Activated CD8-positive, alpha-beta memory T cell treated with anti-CD3 and anti-CD28 coated beads for 48 hours (primary cell): Measurements from ENCODE around the gene WIPI1.

Source experiments
- DNase-seq, 3 experiments: peaks; one replicate each; pipeline ENCODE4 v3.0.0-alpha.2; 2020; ENCODE audit warnings: low read depth in 2 of 3, low spot score in 2 of 3

WIPI1 gene

GRCh38 chr17:68440526-68440925 is 16.8 kb downstream of the WIPI1 start:
- DNase-seq, result no peak

- DNase-seq, result no peak
Observed at GRCh38 chr17:68439656-68440290, 17.5 kb downstream of the WIPI1 start.

- no peak for DNase-seq
Observed at GRCh38 chr17:68437979-68438822, 19.1 kb downstream of the WIPI1 start.

- DNase-seq, result peak; percentile 35 to 60 (median 55)
Observed at GRCh38 chr17:68435876-68436842, 21.1 kb downstream of the WIPI1 start.

- DNase-seq, result no peak
Observed at GRCh38 chr17:68435361-68435760, 21.9 kb downstream of the WIPI1 start.

GRCh38 chr17:68433911-68434508 is 23.3 kb downstream of the WIPI1 start:
- no peak for DNase-seq

- DNase-seq, result no peak
Observed at GRCh38 chr17:68433211-68433610, 24.1 kb downstream of the WIPI1 start.

GRCh38 chr17:68432086-68432864 is 25.0 kb downstream of the WIPI1 start:
- DNase-seq, result no peak

GRCh38 chr17:68431661-68432071 is 25.6 kb downstream of the WIPI1 start:
- no peak for DNase-seq

- DNase-seq, result no peak
Observed at GRCh38 chr17:68431045-68431608, 26.2 kb downstream of the WIPI1 start.

GRCh38 chr17:68429881-68430280 is 27.4 kb downstream of the WIPI1 start:
- no peak for DNase-seq

GRCh38 chr17:68428498-68429172 is 28.7 kb downstream of the WIPI1 start:
- no peak for DNase-seq

- no peak for DNase-seq
Observed at GRCh38 chr17:68427575-68427974, 29.7 kb downstream of the WIPI1 start.

GRCh38 chr17:68425979-68426378 is 31.3 kb downstream of the WIPI1 start:
- DNase-seq, result no peak

GRCh38 chr17:68424861-68425260 is 32.4 kb downstream of the WIPI1 start:
- DNase-seq, result no peak

GRCh38 chr17:68424203-68424602 is 33.1 kb downstream of the WIPI1 start:
- no peak for DNase-seq

- DNase-seq, result no peak
Observed at GRCh38 chr17:68423251-68423650, 34.0 kb downstream of the WIPI1 start.

GRCh38 chr17:68422821-68423220 is 34.5 kb downstream of the WIPI1 start:
- no peak for DNase-seq

GRCh38 chr17:68421486-68421885 is 35.8 kb downstream of the WIPI1 start:
- DNase-seq, result no peak
